ENCODE results near the gene TOMM34. TPM values are rescaled to one million over a fixed set of nuclear protein-coding genes. Genes with fewer than 3 reads are reported as not detected.
A peak's percentile ranks its signal among the peaks of the same experiment; 100 is the strongest.

Gene TOMM34
- total and polyA plus RNA-seq, 2 of the 13 experiments (the other 11 are each of a cell fraction or from before 2014, with no cell fraction given): 36.2 to 52.0 TPM

DNA sequence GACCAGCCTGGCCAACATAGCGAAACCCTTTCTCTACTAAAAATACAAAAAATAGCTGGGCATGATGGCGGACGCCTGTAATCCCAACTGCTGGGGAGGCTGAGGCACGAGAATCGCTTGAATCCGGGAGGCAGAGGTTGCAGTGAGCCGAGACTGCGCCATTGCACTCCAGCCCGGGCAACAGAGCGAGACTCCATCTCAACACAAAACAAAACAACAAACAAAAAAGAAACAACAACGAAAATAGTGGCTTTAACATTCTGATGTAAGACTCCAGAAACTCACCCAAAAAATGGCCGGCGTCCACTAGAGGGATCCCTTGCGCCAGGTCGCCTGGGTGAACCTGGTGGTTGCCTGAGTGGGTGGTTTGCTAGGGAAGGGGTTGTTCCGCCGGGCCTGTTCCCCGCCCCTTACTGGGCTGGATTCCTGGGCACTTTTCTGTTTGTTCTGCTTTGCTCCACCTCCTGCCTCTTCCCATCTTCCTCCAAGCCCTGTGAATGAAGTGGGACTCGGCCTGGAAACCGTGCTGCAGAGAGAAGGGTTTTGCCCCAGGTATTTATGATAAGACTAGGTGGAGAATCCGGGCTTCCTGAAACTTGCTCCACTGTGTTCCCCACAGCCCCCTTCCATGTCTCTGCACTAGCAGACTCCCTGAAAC, 48.8 kb downstream of the TOMM34 start (continued):
- no peak for TF ChIP-seq AGO1 (IDR thresholded peaks at IDR 0.05; ENCODE audit: low read depth, low read length, poor library complexity, severe bottlenecking)
- no peak for TF ChIP-seq CBX2 (IDR thresholded peaks at IDR 0.05; ENCODE audit: low read depth, low read length)
- TF ChIP-seq CBX2 (CRISPR knock-in tag; IDR thresholded peaks at IDR 0.05; ENCODE audit: low read depth): peak; percentile 19; the same call in 1 of the 2 replicates
- TF ChIP-seq, protein P1, sequence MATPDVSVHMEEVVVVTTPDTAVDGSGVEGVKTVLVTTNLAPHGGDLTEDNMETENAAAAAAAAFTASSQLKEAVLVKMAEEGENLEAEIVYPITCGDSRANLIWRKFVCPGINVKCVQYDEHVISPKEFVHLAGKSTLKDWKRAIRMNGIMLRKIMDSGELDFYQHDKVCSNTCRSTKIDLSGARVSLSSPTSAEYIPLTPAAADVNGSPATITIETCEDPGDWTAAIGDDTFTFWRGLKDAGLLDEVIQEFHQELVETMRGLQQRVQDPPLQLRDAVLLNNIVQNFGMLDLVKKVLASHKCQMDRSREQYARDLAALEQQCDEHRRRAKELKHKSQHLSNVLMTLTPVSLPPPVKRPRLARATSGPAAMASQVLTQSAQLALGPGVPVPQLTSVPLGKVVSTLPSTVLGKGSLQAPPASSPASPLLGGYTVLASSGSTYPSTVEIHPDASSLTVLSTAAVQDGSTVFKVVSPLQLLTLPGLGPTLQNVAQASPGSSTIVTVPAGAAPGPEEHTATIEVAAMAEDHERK (CRISPR knock-in tag; IDR thresholded peaks at IDR 0.05; ENCODE audit: low read depth): no peak
- peak; percentile 92 for TF ChIP-seq NKX3-1 (CRISPR knock-in tag; IDR thresholded peaks at IDR 0.05)
- no peak; the same call in 1 of the 2 replicates for TF ChIP-seq CCDC6 (CRISPR knock-in tag; IDR thresholded peaks at IDR 0.05)
- no peak for TF ChIP-seq HHEX (CRISPR knock-in tag; IDR thresholded peaks at IDR 0.05)
- no peak for TF ChIP-seq ZNF343 (CRISPR knock-in tag; IDR thresholded peaks at IDR 0.05)
- peak; percentile 85 for TF ChIP-seq PHF5A (CRISPR knock-in tag; IDR thresholded peaks at IDR 0.05; ENCODE audit: low read depth, unreplicated experiment)
- peak; percentile 89 for TF ChIP-seq TP53 (CRISPR knock-in tag; conservative IDR thresholded peaks at IDR 0.05)
- TF ChIP-seq WIZ (CRISPR knock-in tag; IDR thresholded peaks at IDR 0.05): peak; percentile 79
- no peak for TF ChIP-seq CEBPZ (IDR thresholded peaks at IDR 0.05; ENCODE audit: low read length)
- no peak for TF ChIP-seq NCOA5 (CRISPR knock-in tag; IDR thresholded peaks at IDR 0.05)
- no peak for TF ChIP-seq CC2D1A (CRISPR knock-in tag; IDR thresholded peaks at IDR 0.05)
- no peak for TF ChIP-seq RELA (CRISPR knock-in tag; IDR thresholded peaks at IDR 0.05)
- TF ChIP-seq ZNF780A (CRISPR knock-in tag; IDR thresholded peaks at IDR 0.05): no peak
- peak; percentile 81; the same call in 1 of the 2 replicates for TF ChIP-seq TFE3 (CRISPR knock-in tag; IDR thresholded peaks at IDR 0.05)
- TF ChIP-seq ZGPAT (CRISPR knock-in tag; IDR thresholded peaks at IDR 0.05): peak; percentile 72; the same call in 1 of the 2 replicates
- 0 out of 2 replicates have a peak, but pooled peaks have one; percentile 39 for TF ChIP-seq TEF (CRISPR knock-in tag; IDR thresholded peaks at IDR 0.05)
- TF ChIP-seq KDM1A (CRISPR knock-in tag; IDR thresholded peaks at IDR 0.05): no peak
- peak; percentile 58; the same call in 1 of the 2 replicates for TF ChIP-seq ZFY (CRISPR knock-in tag; IDR thresholded peaks at IDR 0.05)
- no peak for TF ChIP-seq CERS6 (CRISPR knock-in tag; IDR thresholded peaks at IDR 0.05)
